ENCODE results near the gene ATP6V0E2.

The ATP6V0E2 gene

GRCh38 chr7:149853157-149853556 is 20.6 kb upstream of the ATP6V0E2 start:
- Histone ChIP-seq H3K9me3 (ENCODE audit: control insufficient read depth, insufficient read depth, low read length) (no peaks in the 10 kb centered on the region), H3K9me2 (replicated peaks; ENCODE audit: control insufficient read depth, low read length) (no peaks in the 10 kb centered on the region), H3K27me3 (ENCODE audit: control insufficient read depth, low read length) (no peaks in the 10 kb centered on the region), H3F3A (ENCODE audit: control insufficient read depth, insufficient read depth) (no peaks in the 10 kb centered on the region), H3K36me3 (ENCODE audit: control insufficient read depth, low read length) (no peaks in the 10 kb centered on the region), H3K4me3 (ENCODE audit: low read length) (no peak overlapping the region), H3K4me1 (ENCODE audit: control insufficient read depth, low read length) (no peaks in the 10 kb centered on the region), H3K4me2 (ENCODE audit: low read length) (no peak overlapping the region), H3K27ac (ENCODE audit: low read depth, low read length) (no peak overlapping the region), H4K20me1 (ENCODE audit: control insufficient read depth, insufficient read depth, low read depth, low read length) (no peaks in the 10 kb centered on the region), H3K79me2 (ENCODE audit: control insufficient read depth, low read length) (no peaks in the 10 kb centered on the region)
- TF ChIP-seq EZH2phosphoT487 (IDR thresholded peaks at IDR 0.05; ENCODE audit: borderline replicate concordance, low read length) (no peak), CTCF (IDR thresholded peaks at IDR 0.05; ENCODE audit: low read depth, low read length, poor library complexity, severe bottlenecking) (no peak)

GRCh38 chr7:149854611-149855360 is 19.0 kb upstream of the ATP6V0E2 start:
- Histone ChIP-seq H3K4me3 (ENCODE audit: low read length) (no peak overlapping the region), H3K4me1 (ENCODE audit: control insufficient read depth, low read length) (no peaks in the 10 kb centered on the region), H3K36me3 (ENCODE audit: control insufficient read depth, low read length) (no peaks in the 10 kb centered on the region), H3K79me2 (ENCODE audit: control insufficient read depth, low read length) (no peaks in the 10 kb centered on the region), H3F3A (ENCODE audit: control insufficient read depth, insufficient read depth) (no peaks in the 10 kb centered on the region), H3K27me3 (ENCODE audit: control insufficient read depth, low read length) (no peaks in the 10 kb centered on the region), H4K20me1 (ENCODE audit: control insufficient read depth, insufficient read depth, low read depth, low read length) (no peaks in the 10 kb centered on the region), H3K27ac (ENCODE audit: low read depth, low read length) (no peak overlapping the region), H3K4me2 (ENCODE audit: low read length) (no peak overlapping the region), H3K9me3 (ENCODE audit: control insufficient read depth, insufficient read depth, low read length) (no peaks in the 10 kb centered on the region), H3K9me2 (replicated peaks; ENCODE audit: control insufficient read depth, low read length) (no peaks in the 10 kb centered on the region)
- TF ChIP-seq CTCF (IDR thresholded peaks at IDR 0.05; ENCODE audit: low read depth, low read length, poor library complexity, severe bottlenecking) (no peak), EZH2phosphoT487 (IDR thresholded peaks at IDR 0.05; ENCODE audit: borderline replicate concordance, low read length) (no peak)

GRCh38 chr7:149855361-149856305 is 18.1 kb upstream of the ATP6V0E2 start:
- H3K9me2 ChIP-seq (replicated peaks; ENCODE audit: control insufficient read depth, low read length), result no peaks in the 10 kb centered on the region
- H3K4me2 ChIP-seq (ENCODE audit: low read length), result no peak overlapping the region
- no peaks in the 10 kb centered on the region for H3K4me1 ChIP-seq (ENCODE audit: control insufficient read depth, low read length)
- H3F3A ChIP-seq (ENCODE audit: control insufficient read depth, insufficient read depth), result no peaks in the 10 kb centered on the region
- H3K36me3 ChIP-seq (ENCODE audit: control insufficient read depth, low read length), result no peaks in the 10 kb centered on the region
- no peaks in the 10 kb centered on the region for H3K9me3 ChIP-seq (ENCODE audit: control insufficient read depth, insufficient read depth, low read length)
- H3K27ac ChIP-seq (ENCODE audit: low read depth, low read length), result no peak overlapping the region
- no peaks in the 10 kb centered on the region for H3K79me2 ChIP-seq (ENCODE audit: control insufficient read depth, low read length)
- H3K4me3 ChIP-seq (ENCODE audit: low read length), result no peak overlapping the region
- no peaks in the 10 kb centered on the region for H3K27me3 ChIP-seq (ENCODE audit: control insufficient read depth, low read length)
- TF ChIP-seq CTCF (IDR thresholded peaks at IDR 0.05; ENCODE audit: low read depth, low read length, poor library complexity, severe bottlenecking) (no peak), EZH2phosphoT487 (IDR thresholded peaks at IDR 0.05; ENCODE audit: borderline replicate concordance, low read length) (no peak)
- no peaks in the 10 kb centered on the region for H4K20me1 ChIP-seq (ENCODE audit: control insufficient read depth, insufficient read depth, low read depth, low read length)

Measured in DOHH2 (cell line).